Tibial nerve (tissue), 4 donors: ENCODE data around the gene DLK2. TPM values are rescaled to one million over a fixed set of nuclear protein-coding genes. Genes with fewer than 3 reads are reported as not detected.
"Not testable (repeated sequence)": the region's sequence is repeated elsewhere in the genome, so short reads cannot be mapped to it uniquely, and the experiment has no call there.

Experiments used
- DNase-seq, 2 donors: peaks; one replicate each; pipeline ENCODE4 v3.0.0-alpha.2; 2019; ENCODE audit warnings: low spot score in 2 of 2
- H3K27ac ChIP-seq, 4 donors: fragments of 200-600 bp; sonication (generic) in 3 of 4; one replicate each; pipeline ENCODE4 v1.5.1; 2017 to 2019; ENCODE audit warnings: mild to moderate bottlenecking in 1 of 4
- H3K27me3 ChIP-seq, 2 donors: fragments of 200-600 bp; sonication (generic) in 1 of 2; one replicate each; pipeline versions ENCODE4 v1.5.1 to v1.6.0; 2017 to 2019
- H3K36me3 ChIP-seq, 3 donors: fragments of 200-600 bp; sonication (generic); one replicate each; pipeline ENCODE4 v1.5.1; 2018 to 2019
- H3K4me1 ChIP-seq, 4 donors: fragments of 200-600 bp; sonication (generic) in 3 of 4; one replicate each; pipeline ENCODE4 v1.5.1; 2017 to 2019
- H3K4me3 ChIP-seq, 4 donors: fragments of 200-600 bp; sonication (generic) in 3 of 4; one replicate each; pipeline ENCODE4 v1.5.1; 2017 to 2019; ENCODE audit warnings: mild to moderate bottlenecking in 1 of 4, moderate library complexity in 1 of 4
- H3K9me3 ChIP-seq, 4 donors: fragments of 200-600 bp; sonication (generic) in 3 of 4; one replicate each; pipeline ENCODE4 v1.5.1; 2017 to 2019
- EP300 ChIP-seq, 2 donors: sonication (generic); formaldehyde crosslinking; IDR thresholded peaks; one replicate each; pipeline ENCODE4 v1.6.1; 2017; ENCODE audit warnings: antibody characterized with exemption in 2 of 2, mild to moderate bottlenecking in 1 of 2
- POLR2A ChIP-seq, 2 donors: fragments of 450-650 bp; IDR thresholded peaks; one replicate each; pipeline ENCODE4 v1.6.1; 2017; ENCODE audit warnings: antibody characterized with exemption in 2 of 2, mild to moderate bottlenecking in 2 of 2, moderate library complexity in 2 of 2
- WGBS, 2 donors: methylation state at CpG; one replicate each; pipeline ENCODE4 v1.1.5; 2018; 5-methylcytosine and 5-hydroxymethylcytosine counted together
- total RNA-seq, 4 donors: library from RNA; depleted of rRNA; stranded (reverse); fragments of >200 nt; gene quantifications; one replicate each; pipeline ENCODE4 v1.1.0, GENCODE V29; 2016
- TF ChIP-seq, protein P1 (sequence below), 5 experiments: fragments of 200-600 bp in 3 of 5; fragments of 450-650 bp in 2 of 5; sonication (generic) in 3 of 5; IDR thresholded peaks; one replicate each; pipeline ENCODE4 v1.5.1; 2016 to 2019; ENCODE audit warnings: antibody characterized with exemption in 5 of 5, mild to moderate bottlenecking in 3 of 5, moderate library complexity in 2 of 5

DLK2 gene
- total RNA-seq, 4 donors from 2014 or later, result 1.0 to 3.5 TPM; not detected in 2

DNA sequence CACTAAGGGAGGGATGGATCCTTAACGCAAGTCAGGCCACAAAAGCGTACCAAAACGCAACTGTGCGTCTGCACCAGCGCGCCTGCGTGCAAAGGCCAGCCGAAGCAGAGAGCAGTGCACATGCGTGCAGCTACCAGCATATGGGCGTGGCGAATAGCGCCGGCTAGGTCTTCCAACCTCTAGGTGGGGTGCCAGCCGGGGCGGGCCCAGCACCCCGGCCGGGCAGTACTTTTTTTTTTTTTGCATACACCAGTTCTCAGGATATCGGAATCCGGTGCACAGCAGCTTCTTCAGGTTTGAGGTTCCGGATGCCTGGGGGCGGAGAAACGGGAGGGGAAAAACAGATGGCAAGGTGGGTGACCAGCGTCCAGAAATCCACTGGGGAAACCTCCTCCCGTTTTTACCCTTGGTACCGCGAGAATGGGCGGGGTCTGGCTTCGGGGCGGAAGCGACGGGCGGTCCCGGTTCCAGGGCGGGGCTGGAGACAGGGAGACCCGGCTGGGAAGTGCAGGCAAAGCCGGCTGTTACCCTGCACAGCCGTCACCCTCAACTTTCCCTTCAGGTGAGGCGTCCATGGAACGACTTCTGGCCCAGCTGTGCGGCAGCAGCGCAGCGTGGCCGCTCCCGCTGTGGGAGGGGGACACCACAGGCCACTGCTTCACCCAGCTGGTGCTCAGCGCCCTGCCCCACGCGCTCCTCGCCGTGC is 27.8 kb downstream of the DLK2 start, which contains the start of gene ABCC10:
Gene ABCC10 (plus strand): TSS at position 136 of the 706 bp plus-strand sequence. CDS start 438 bp downstream, at position 574.
- Histone ChIP-seq H3K9me3 (peaks cover 0 to 3% (median 0%) of the 10 kb centered on the region in 4 donors), H3K4me1 (peaks cover 0 to 22% (median 15%) of the 10 kb centered on the region in 4 donors), H3K4me3 (peak within 1 kb of the TSS; percentile 63 to 78 (median 69)), H3K27me3 (no peaks in the 10 kb centered on the region), H3K27ac (peak within 1 kb of the TSS; percentile 79 to 82 (median 81)), H3K36me3 (peaks cover 0 to 14% (median 0%) of the 10 kb centered on the region in 3 donors)
- 1% methylated on average over 43 to 44 of the region's 49 CpGs for WGBS, 2 donors
- TF ChIP-seq POLR2A (IDR thresholded peaks at IDR 0.05) (no peak), EP300 (IDR thresholded peaks at IDR 0.05) (peak; percentile 78 to 82)
- TF ChIP-seq, protein P1, sequence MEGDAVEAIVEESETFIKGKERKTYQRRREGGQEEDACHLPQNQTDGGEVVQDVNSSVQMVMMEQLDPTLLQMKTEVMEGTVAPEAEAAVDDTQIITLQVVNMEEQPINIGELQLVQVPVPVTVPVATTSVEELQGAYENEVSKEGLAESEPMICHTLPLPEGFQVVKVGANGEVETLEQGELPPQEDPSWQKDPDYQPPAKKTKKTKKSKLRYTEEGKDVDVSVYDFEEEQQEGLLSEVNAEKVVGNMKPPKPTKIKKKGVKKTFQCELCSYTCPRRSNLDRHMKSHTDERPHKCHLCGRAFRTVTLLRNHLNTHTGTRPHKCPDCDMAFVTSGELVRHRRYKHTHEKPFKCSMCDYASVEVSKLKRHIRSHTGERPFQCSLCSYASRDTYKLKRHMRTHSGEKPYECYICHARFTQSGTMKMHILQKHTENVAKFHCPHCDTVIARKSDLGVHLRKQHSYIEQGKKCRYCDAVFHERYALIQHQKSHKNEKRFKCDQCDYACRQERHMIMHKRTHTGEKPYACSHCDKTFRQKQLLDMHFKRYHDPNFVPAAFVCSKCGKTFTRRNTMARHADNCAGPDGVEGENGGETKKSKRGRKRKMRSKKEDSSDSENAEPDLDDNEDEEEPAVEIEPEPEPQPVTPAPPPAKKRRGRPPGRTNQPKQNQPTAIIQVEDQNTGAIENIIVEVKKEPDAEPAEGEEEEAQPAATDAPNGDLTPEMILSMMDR (IDR thresholded peaks at IDR 0.05), result peak; percentile 35 to 61 (median 45)
- DNase-seq, result peak; percentile 84 to 88

DNA sequence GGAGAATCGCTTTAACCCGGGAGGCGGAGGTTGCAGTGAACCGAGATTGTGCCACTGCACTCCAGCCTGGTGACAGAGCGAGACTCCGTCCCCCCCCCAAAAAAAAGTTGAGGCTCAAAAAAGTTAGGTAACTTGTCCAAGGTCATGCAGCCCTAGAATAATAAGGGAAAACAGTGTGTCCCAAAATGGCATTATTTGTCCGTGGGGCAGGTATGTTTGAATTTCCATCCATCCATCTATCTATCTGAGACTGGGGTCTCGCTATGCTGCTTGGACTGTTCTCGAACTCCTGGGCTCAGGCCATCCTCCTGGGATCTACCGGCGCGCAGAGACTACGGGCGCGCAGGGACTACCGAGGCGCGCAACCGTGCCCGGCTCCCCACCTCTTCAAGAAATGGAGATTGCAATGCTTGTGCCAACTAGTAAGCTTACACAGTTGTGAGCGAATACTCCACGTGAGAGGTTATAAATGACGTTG is 28.4 kb downstream of the DLK2 start:
- H3K27me3 ChIP-seq, result no peaks in the 10 kb centered on the region
- 25 to 44% methylated on average over 22 to 23 of the region's 23 CpGs for WGBS, 2 donors
- no peak for DNase-seq
- TF ChIP-seq, protein P1 (IDR thresholded peaks at IDR 0.05), result no peak
- TF ChIP-seq POLR2A (IDR thresholded peaks at IDR 0.05) (no peak), EP300 (IDR thresholded peaks at IDR 0.05) (no peak)
- H3K4me3 ChIP-seq, result peak overlapping the region; percentile 63 to 78 (median 69)
- H3K4me1 ChIP-seq, result peaks cover 0 to 22% (median 15%) of the 10 kb centered on the region in 4 donors
- H3K27ac ChIP-seq, result peak overlapping the region; percentile 79 to 82 (median 81)
- H3K9me3 ChIP-seq, result peaks cover 0 to 5% (median 0%) of the 10 kb centered on the region in 4 donors
- H3K36me3 ChIP-seq, result peaks cover 0 to 8% (median 0%) of the 10 kb centered on the region in 3 donors

DNA sequence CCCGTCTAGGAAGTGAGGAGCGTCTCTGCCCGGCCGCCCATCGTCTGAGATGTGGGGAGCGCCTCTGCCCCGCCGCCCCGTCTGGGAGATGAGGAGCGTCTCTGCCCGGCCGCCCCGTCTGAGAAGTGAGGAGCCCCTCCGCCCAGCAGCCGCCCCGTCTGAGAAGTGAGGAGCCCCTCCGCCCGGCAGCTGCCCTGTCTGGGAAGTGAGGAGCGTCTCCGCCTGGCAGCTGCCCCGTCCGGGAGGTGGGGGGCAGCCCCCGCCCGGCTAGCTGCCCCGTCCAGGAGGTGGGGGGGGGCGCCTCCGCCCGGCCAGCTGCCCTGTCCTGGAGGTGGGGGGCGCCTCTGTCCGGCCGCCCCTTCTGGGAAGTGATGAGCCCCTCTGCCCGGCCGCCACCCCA is 30.3 kb downstream of the DLK2 start:
- WGBS, 2 donors, result 93 to 94% methylated on average over 14 to 20 of the region's 33 CpGs
- not testable (repeated sequence) for DNase-seq, H3K27ac ChIP-seq, H3K4me3 ChIP-seq, H3K36me3 ChIP-seq, H3K9me3 ChIP-seq, H3K27me3 ChIP-seq
- H3K4me1 ChIP-seq, result peaks cover 0 to 22% (median 15%) of the 10 kb centered on the region in 4 donors

GRCh38 chr6:43421831-43422230 is 33.5 kb downstream of the DLK2 start:
- H3K4me1 ChIP-seq, result peaks cover 0 to 1% (median under 1%) of the 10 kb centered on the region in 4 donors
- H3K4me3 ChIP-seq, result no peak overlapping the region
- TF ChIP-seq EP300 (IDR thresholded peaks at IDR 0.05) (no peak), POLR2A (IDR thresholded peaks at IDR 0.05) (no peak)
- TF ChIP-seq, protein P1 (IDR thresholded peaks at IDR 0.05), result no peak
- no peaks in the 10 kb centered on the region for H3K27me3 ChIP-seq
- H3K27ac ChIP-seq, result no peak overlapping the region
- H3K36me3 ChIP-seq, result no peaks in the 10 kb centered on the region
- no peak for DNase-seq
- 81 to 92% methylated on average over 3 of the region's 3 CpGs for WGBS, 2 donors
- H3K9me3 ChIP-seq, result peaks cover 0 to 5% (median 0%) of the 10 kb centered on the region in 4 donors

DNA sequence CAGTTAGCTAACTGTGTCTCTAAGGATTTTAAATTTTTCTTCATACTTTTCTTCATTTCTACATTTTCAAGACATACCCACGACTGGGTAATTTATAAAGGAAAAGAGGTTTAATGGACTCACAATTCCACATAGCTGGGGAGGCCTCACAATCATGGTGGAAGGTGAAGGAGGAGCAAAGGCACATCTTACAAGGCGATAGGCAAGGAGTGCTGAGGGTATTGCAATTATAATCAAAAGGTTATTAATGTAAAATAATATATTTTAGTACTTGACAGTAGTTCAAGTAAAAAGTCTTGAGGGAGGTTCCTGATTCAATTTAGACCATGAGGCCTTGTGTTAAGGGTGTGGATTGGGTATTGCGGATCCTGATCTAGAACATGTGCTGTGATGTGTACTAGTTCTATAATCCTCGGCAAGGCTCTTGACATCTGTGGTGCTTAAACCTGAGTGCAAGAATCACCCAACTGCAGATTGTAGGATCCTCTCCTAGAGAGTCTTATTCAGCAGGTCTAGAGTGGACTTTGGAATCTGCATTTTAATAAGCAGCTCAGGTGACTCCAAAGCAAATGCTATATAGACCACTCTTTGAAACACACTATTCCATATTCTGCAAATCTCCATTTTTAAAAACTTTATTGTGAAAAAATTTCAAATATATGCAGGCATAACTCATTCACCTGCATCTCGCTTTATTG is 35.2 kb downstream of the DLK2 start:
- no peaks in the 10 kb centered on the region for H3K4me1 ChIP-seq
- peaks cover 0 to 5% (median 0%) of the 10 kb centered on the region in 4 donors for H3K9me3 ChIP-seq
- TF ChIP-seq, protein P1 (IDR thresholded peaks at IDR 0.05), result no peak
- TF ChIP-seq EP300 (IDR thresholded peaks at IDR 0.05), result no peak
- no peak for TF ChIP-seq POLR2A (IDR thresholded peaks at IDR 0.05)
- H3K27ac ChIP-seq, result no peak overlapping the region
- H3K4me3 ChIP-seq, result no peak overlapping the region
- no peaks in the 10 kb centered on the region for H3K27me3 ChIP-seq
- 63 to 72% methylated on average over 5 of the region's 5 CpGs for WGBS, 2 donors
- H3K36me3 ChIP-seq, result no peaks in the 10 kb centered on the region
- no peak for DNase-seq
